ENCODE measurements around the gene RC3H1. TPM values are rescaled to one million over a fixed set of nuclear protein-coding genes. Genes with fewer than 3 reads are reported as not detected.

RC3H1 gene
- total RNA-seq, 4 donors from 2014 or later = 37.3 to 49.8 (median 40.4) TPM

DNA sequence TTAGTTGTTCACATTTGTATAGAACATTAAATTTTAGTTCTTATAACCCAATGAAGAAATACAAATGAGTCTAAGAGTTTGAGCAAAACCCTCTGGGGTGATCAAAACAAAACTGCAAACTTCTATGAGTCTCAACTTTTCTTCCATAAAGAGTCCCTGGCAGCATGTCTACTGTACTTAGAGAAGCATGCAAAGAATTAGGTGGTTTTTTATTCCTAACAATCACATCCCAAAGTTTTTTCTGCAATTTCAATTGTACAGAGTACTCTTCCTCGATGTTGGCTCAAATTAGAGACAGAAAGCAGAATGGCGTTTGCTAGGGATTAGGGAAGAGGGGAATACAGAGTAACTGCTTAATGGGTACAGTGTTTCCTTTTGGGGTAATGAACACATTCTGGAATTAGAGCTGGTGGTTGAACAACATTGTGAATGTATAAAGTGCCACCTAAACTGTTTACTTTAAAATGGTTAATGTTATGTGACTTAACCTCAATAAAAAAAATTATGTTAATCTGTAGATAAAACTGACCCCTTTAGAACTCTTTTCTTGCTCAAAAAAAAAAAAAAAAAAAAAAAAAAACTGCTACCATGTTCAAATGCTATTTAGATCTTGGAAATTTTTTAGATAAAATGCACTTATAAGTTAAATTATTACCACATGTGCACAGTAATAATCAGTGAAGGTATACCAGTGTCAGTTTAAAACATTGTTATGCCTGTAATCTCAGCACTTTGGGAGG lies 4.8 kb downstream of the RC3H1 start:
- H3K27ac ChIP-seq = no peak overlapping the region
- WGBS, 2 donors (ENCODE audit: low coverage in 1 of 2) = 10 to 24% methylated on average over 2 of the region's 2 CpGs
- no peak overlapping the region for H3K4me3 ChIP-seq
- no peaks in the 10 kb centered on the region for H3K9me3 ChIP-seq
- no peak for ATAC-seq
- TF ChIP-seq POLR2A (IDR thresholded peaks at IDR 0.05) (no peak), POLR2AphosphoS5 (IDR thresholded peaks at IDR 0.05) (no peak), EP300 (IDR thresholded peaks at IDR 0.05) (no peak)
- TF ChIP-seq, protein P1, sequence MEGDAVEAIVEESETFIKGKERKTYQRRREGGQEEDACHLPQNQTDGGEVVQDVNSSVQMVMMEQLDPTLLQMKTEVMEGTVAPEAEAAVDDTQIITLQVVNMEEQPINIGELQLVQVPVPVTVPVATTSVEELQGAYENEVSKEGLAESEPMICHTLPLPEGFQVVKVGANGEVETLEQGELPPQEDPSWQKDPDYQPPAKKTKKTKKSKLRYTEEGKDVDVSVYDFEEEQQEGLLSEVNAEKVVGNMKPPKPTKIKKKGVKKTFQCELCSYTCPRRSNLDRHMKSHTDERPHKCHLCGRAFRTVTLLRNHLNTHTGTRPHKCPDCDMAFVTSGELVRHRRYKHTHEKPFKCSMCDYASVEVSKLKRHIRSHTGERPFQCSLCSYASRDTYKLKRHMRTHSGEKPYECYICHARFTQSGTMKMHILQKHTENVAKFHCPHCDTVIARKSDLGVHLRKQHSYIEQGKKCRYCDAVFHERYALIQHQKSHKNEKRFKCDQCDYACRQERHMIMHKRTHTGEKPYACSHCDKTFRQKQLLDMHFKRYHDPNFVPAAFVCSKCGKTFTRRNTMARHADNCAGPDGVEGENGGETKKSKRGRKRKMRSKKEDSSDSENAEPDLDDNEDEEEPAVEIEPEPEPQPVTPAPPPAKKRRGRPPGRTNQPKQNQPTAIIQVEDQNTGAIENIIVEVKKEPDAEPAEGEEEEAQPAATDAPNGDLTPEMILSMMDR (IDR thresholded peaks at IDR 0.05) = no peak
- H3K27me3 ChIP-seq = no peaks in the 10 kb centered on the region
- no peaks in the 10 kb centered on the region for H3K36me3 ChIP-seq
- H3K4me1 ChIP-seq = peaks cover 0 to 77% (median 27%) of the 10 kb centered on the region in 3 donors

DNA sequence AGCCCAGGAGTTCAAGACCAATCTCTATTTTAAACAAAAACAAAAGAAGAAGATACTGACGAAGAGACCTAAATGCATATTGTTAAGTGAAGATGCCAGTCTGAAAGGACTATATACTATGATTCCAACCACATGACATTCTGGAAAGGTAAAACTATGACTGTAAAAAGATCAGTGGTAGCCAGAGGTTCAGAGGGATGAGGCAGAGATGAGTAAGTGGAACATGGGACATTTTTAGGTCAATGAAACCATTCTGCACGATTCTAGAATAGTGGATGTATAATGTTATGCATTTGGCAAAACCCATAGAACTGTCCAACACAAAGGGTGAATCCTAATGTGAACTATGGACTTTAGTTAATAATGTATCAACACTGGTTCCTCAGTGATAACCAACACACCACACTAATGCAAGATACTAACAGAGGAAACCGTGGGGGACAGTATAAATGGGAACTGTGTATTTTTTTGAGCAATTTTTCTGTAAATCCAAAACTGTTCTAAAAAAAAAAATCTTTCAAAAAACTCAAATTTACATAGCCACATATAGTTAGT lies 8.2 kb downstream of the RC3H1 start:
- ATAC-seq = no peak
- WGBS, 2 donors (ENCODE audit: low coverage in 1 of 2) = 69 to 83% methylated on average over 3 of the region's 3 CpGs
- H3K36me3 ChIP-seq = no peaks in the 10 kb centered on the region
- TF ChIP-seq, protein P1 (IDR thresholded peaks at IDR 0.05) = no peak
- TF ChIP-seq EP300 (IDR thresholded peaks at IDR 0.05) = no peak
- H3K27ac ChIP-seq = no peak overlapping the region
- peaks cover 0 to 80% (median 16%) of the 10 kb centered on the region in 3 donors for H3K4me1 ChIP-seq
- H3K4me3 ChIP-seq = no peak overlapping the region
- H3K9me3 ChIP-seq = no peaks in the 10 kb centered on the region
- H3K27me3 ChIP-seq = no peaks in the 10 kb centered on the region

- no peaks in the 10 kb centered on the region for H3K36me3 ChIP-seq
- TF ChIP-seq EP300 (IDR thresholded peaks at IDR 0.05) (no peak), POLR2A (IDR thresholded peaks at IDR 0.05) (no peak), POLR2AphosphoS5 (IDR thresholded peaks at IDR 0.05) (no peak)
- TF ChIP-seq, protein P1 (IDR thresholded peaks at IDR 0.05) = no peak
- H3K27ac ChIP-seq = no peak overlapping the region
- H3K27me3 ChIP-seq = no peaks in the 10 kb centered on the region
- peaks cover 10 to 78% (median 11%) of the 10 kb centered on the region in 3 donors for H3K4me1 ChIP-seq
- 91 to 100% methylated on average over 1 of the region's 1 CpG for WGBS, 2 donors (ENCODE audit: low coverage in 1 of 2)
- H3K9me3 ChIP-seq = no peaks in the 10 kb centered on the region
- no peak overlapping the region for H3K4me3 ChIP-seq
- ATAC-seq = no peak
These were observed 13.2 kb downstream of the RC3H1 start for GRCh38 chr1:174008979-174009378.

DNA sequence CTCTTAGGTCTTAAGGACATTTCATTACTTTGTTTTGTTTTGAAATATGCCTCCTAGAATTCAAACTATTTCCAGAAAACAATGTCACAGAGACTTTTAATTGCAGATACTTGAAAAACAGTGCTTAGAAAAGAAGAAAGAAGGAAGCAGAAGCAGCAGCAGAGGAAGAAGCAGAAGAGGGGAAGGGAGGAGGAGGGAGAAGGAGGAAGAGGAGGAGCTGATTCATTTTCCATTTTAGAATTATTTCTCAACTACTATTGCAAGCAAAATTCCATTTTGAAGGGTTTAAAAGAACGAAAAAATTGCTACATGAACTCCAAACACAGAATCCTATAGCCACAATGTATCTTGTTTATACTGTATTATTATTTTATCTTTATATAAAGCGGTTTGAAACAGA lies 13.9 kb downstream of the RC3H1 start:
- Histone ChIP-seq H3K36me3 (no peaks in the 10 kb centered on the region), H3K4me3 (no peak overlapping the region), H3K4me1 (peaks cover 10 to 76% (median 11%) of the 10 kb centered on the region in 3 donors), H3K27ac (no peak overlapping the region), H3K9me3 (no peaks in the 10 kb centered on the region), H3K27me3 (no peaks in the 10 kb centered on the region)
- ATAC-seq = no peak
- TF ChIP-seq EP300 (IDR thresholded peaks at IDR 0.05) (no peak), POLR2A (IDR thresholded peaks at IDR 0.05) (no peak), POLR2AphosphoS5 (IDR thresholded peaks at IDR 0.05) (no peak)
- TF ChIP-seq, protein P1 (IDR thresholded peaks at IDR 0.05) = no peak
- WGBS, 2 donors (ENCODE audit: low coverage in 1 of 2) = 75 to 96% methylated on average over 2 of the region's 2 CpGs

DNA sequence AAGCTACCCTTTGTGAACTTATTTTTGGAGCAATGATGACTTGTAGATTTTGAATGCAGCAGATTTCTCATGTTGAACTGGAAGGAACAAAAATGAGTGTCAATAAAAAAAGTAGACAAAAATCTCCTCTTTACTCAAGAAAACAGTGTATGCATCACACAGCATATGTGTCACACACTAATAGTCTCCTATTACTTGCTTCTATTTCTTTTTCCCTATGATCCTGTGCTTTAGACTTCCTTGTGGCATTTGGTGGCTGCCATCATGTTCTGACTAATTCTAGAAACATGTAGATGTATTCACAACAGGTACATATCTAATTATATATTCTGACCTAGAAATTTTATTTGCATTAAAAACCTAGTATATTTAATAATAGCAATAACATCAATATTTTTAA lies 14.3 kb downstream of the RC3H1 start:
- TF ChIP-seq, protein P1 (IDR thresholded peaks at IDR 0.05) = no peak
- TF ChIP-seq EP300 (IDR thresholded peaks at IDR 0.05) (no peak), POLR2A (IDR thresholded peaks at IDR 0.05) (no peak), POLR2AphosphoS5 (IDR thresholded peaks at IDR 0.05) (no peak)
- Histone ChIP-seq H3K27me3 (no peaks in the 10 kb centered on the region), H3K9me3 (no peaks in the 10 kb centered on the region), H3K4me1 (peaks cover 10 to 80% (median 13%) of the 10 kb centered on the region in 3 donors), H3K27ac (no peak overlapping the region), H3K4me3 (no peak overlapping the region), H3K36me3 (no peaks in the 10 kb centered on the region)
- ATAC-seq = no peak

Data from gastroesophageal sphincter (tissue), 4 donors.